CD1c-positive myeloid dendritic cell (primary cell): Measurements from ENCODE around the gene GATA1.

Experiments used
- DNase-seq: peaks from one replicate; pipeline ENCODE4 v3.0.0-alpha.2; 2016; ENCODE audit errors: extremely low spot score

The GATA1 gene

DNA sequence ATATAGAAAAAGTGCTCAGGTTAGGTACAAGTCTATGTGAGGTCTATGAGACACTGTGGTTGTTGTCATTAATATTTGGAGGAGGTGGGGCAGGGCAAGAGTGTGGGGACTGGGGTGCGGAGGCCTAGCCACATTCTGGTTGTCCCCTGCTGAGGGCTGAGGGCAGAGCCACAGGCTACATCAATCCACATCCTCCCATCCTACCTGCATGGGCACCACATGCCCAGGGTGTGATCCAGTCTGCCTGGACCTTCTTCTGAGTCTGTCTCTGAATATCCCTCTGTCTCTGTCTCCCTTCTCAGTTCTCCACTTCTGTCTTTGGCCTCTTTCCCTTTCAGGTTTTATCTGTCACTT, 1.2 kb upstream of the GATA1 start:
- no peak for DNase-seq

DNA sequence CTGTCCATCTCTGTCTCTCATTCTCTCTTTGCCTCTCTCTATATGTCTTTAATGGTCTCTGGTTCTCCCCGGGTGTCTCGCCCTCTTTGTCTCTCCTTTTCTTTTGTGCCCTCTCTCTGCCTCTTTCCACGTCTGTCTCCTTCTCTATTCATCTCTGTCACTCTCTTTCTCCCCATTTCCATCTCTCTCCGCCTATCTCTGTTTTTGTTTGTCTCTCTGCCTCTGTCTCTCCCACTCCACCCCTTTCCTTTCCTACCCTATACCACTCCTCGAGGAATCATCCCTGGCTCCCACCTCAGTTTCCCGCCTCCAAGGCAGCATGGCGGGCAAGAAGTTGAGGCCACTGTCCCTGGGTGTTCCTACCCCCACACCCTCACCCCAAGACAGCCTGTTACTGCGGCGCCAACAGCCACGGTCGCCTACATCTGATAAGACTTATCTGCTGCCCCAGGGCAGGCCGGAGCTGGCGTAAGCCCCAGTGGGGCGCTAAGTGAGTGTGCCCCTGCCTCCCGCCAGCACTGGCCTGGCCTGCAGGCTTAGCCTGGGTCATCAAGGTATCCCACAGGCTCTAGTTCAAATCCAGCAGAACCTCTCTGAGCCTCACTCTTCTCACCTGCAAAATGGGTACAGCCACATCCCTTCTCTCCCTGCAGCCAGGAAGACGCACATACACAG, 713 bp upstream of the GATA1 start:
- DNase-seq = no peak

DNA sequence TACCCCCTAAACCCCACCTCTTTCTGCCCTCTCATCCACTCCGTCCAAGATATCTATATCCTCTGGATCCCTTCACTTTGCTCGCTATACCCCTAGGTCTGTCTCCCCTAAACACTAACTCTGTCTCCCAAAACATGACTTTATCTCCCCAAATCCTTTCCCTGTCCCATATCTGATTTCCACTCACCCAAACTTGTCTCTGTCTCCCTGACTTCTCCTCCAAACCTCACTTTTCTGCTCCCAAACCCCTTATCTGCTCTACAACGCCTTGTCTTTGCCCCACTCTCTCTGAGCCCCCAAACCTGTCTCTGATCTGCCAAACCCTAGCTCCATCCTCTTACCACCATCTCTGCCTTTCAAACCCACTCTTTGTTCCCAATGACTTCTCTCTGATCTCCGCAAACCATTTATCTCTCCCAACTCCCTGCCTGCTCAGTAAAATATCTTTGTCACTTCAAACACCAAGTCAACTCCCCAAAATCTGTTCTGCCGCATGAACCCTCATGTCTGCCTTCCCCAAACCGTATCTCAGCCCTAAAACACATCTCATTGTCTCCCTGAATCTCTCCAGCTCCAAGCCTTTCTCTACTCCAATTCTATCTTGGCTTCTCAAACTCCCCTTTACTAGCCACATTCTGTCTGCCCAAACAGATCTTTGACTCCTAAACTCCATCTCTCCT, 575 bp downstream of the GATA1 start:
- DNase-seq = no peak

DNA sequence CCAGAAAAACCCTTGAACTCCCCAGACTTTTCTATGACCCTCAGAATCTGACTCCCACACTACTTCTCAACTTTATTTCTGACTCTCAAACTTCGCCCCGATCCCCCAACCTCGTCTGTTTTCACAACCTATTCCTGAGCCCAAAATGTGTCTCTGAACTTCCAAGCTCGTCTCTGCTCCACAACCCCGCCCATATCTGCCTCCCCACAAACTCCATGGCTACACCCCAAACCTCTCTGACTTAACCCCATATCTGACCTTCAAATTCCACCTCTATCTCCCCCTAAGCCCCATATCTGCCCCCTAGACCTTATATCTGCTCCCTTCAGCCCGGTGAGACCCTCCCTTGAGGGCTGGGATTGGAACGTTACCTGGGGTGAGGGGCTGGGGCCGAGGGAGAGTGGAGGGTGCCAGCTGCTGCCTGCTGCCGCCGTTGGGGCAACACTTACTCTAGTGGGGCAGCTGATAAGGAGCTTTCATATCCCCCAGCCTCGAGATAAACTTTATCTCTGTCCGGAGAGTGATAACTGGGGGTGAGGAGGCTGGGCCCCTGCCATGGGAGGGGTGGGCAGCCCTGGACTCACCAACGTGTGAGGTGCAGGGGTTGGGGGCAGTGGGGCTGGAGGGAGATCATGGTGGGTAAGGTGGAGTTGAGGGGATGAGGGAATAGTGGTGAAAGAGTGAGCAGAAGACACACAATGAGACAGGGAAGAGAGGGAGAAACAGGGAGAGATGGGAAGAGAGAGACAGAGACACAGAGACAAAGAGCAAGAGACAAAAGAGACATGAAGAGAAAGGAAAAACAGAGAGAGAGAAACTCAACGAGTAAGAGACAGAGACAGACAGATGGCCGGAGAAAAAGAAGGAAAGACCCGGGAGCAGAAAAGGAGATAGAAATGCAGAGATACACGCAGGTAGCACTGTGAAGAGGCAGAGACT, 1.4 kb downstream of the GATA1 start:
- no peak for DNase-seq

DNA sequence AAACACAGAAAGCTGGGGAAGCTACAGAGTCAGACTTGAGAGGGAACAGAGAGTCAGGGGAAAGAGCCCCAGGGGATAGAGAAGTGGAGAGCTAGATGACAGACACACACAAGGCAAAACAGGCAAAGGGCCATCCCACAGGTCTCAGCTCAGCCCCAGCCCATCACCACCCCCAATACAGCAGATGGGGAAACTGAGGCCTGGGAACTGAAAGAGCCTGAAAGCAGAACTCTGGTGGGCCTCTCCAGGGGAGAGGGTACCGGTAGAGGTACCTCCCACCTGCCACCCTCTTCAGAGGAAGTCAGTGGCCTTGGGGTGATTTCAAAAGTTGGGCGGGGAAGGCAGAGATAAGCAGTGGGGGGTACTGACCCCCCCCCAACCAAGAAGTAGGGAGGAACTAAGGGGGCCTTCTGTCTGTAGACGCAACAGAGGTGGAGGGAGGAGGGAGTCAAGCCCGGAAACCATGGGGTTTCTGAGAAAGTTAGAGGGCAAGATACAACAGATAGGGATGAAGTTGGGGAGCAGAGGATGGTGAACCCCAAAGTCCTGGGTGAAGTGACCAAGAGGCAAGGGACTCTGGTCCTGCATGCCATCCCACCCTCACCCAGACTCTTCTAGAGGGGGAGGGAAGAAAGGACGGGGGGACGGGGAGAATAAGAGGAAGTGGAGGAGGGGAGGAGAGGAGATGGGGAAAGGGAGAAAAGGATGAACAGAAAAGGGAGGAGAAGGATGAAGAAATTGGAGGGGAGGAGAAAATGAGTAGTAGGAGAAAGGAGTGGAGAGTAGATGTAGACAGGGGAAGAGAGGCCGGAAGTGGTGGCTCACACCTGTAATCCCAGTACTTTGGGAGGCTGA, 3.2 kb downstream of the GATA1 start:
- DNase-seq = no peak

DNA sequence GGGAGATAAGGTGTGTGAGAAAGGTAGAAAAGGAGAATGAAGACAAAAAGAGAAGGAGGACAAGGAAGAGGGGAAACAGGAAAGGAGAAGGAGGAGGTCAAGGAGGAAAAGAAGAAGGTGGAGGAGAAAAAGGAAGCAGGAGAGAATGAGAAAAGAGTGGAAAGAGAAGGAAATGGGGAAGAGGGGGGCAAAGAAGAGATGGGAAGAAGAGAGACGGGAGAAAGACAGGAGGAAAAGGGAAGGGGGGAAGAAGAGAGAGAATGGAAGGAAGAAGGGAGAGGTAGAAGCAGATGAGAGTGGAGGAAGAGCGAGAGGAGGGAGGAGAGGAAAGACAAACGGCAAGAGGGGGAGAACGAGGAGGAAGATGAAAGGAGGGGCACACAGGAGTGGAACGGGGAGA, 4.1 kb downstream of the GATA1 start:
- no peak for DNase-seq

DNA sequence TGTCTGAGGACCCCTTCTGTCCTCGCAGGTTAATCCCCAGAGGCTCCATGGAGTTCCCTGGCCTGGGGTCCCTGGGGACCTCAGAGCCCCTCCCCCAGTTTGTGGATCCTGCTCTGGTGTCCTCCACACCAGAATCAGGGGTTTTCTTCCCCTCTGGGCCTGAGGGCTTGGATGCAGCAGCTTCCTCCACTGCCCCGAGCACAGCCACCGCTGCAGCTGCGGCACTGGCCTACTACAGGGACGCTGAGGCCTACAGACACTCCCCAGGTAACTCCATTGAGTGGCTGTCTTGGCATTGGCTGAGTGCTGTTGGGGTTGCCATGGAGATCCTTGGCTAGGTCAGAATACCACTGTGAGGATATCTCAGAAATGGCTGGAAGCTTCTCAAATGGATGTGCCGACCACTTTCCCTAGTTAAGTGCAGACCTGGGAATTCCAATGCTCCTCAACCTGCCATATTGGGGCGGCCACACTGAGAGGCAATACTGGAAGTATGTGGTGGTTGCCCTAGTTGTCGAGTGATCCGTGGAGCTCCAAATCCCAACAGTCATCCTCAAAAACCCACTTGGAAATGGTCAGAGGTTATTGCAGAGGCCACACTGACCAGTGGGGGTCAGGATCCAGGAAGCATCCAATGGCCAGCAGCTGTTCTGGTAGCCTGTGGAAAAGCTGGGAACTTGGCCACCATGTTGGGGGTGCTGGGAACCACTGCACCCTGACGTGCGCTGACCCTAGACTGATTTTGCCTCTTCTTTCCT, 4.9 kb downstream of the GATA1 start:
- DNase-seq = no peak

DNA sequence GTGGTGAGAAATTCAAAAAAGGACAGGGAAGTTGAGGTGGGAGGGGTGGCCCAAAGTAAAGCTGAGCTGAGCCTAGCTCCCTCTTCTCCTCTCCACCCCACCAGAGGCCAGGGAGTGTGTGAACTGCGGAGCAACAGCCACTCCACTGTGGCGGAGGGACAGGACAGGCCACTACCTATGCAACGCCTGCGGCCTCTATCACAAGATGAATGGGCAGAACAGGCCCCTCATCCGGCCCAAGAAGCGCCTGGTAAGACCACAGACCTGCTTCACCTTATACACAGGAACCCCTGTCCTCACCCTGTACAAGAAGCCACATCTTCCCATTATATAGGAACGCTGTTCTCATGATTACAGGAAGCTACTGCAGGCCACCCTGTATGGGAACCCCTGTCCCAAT, 5.8 kb downstream of the GATA1 start:
- DNase-seq = no peak

DNA sequence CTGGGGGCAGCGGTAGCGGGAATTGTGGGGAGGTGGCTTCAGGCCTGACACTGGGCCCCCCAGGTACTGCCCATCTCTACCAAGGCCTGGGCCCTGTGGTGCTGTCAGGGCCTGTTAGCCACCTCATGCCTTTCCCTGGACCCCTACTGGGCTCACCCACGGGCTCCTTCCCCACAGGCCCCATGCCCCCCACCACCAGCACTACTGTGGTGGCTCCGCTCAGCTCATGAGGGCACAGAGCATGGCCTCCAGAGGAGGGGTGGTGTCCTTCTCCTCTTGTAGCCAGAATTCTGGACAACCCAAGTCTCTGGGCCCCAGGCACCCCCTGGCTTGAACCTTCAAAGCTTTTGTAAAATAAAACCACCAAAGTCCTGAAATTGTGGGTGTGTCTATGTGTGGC, 7.5 kb downstream of the GATA1 start:
- DNase-seq = no peak

DNA sequence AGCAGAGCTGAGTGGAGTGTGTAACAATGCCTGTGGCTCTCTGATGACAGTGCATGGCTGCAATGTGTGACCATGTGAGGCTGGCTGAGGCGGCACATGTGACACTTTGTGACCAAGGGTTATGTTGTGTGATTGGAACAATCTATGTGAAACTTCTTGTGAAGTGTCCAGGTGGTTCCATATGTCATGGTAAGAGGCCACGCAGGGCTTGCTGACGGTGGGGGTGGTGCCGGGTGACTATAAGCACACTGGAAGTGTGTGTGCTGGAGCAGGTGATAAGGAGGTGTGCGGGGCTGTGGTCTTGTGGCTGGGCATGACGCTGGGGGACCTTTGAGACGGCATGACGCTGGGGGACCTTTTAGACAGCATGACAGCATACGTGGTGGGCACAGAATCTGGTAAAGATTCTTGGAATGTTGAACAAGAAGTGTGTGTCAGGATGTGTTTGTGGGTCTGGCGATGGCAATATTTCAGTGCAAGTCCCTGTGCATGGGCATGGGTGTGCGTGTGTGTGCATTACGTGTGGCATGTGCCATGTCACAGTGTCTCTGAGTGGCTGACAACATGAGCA, 8.0 kb downstream of the GATA1 start:
- DNase-seq = no peak

DNA sequence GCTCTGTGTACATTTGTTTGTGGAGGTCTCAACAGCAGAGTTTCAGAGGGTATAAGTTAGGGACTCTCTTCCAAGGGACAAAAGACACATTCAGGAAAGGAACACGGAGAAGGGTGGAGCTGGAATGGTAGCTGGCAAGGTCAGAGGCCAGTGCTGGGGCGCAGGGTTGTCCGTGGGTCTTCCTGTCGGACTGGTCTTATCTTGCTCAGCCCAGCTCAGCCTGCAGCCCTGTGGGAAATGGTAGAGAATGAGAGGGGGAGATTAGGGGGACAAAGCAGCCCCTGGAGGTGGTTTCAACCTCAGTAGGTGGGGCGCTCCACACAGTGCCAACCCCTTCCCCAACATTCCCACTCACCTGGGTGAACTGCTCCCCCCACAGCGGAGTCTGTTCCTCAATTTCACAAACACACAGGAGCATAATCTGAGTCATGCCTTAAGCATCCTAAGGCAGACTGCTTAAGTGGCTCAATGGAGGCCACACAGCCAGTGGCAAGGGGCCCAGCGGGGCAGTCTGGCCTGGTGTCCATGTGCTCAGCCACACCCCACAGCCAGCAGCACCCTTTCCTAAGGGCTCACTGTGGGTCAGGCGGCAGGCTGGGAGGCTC, 8.6 kb downstream of the GATA1 start:
- no peak for DNase-seq

DNA sequence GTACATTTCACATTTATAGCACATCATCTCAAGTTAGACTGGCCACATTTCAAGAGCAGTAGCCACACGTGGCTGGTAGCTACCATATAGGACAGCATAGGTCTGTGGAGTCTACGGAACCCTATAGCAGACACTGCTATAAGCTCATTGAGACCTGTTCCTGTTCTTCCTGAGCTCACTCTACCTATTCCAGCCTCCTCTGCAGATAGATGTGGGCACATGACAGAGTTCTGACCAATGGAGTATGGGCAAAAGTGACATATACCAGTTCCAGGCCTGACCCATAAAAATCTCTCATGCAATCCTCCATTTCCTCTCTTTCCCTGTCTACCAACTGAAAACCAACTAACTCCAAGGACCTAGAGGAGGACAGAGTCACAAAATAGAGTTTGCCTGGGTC, 11.9 kb downstream of the GATA1 start:
- DNase-seq = no peak

DNA sequence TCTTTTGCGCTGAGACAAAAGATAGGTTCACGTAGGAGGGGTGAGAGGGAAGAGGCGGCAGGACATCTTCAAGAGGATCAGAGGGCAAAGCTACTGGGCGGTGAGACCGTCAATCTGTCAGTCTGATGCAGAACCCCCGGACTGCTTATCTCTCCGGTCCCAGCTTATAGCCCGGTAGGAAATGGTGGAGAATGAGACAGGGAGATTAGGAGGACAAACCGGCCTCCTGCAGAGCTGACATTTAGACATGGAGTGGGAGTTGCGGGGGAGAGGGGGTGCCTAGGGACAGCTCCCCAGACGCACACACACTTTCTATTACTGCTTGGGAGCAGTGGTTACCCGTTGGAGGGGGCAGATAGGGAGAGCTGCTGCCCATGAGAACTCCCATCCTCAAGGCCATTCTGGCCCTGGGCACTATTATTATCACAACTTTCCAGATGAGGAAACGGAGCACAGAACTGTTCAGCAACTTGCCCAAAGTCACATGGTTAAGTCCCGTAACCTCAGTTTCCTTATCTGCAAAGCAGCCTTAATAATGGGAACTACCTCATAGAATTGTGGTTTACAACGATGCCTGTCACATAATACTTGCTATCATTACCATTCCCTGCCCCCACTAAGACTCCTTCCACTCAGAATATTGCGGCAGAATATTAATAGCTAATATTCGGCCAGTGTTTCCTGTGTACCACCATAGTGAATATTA, 14.3 kb downstream of the GATA1 start:
- DNase-seq = peak; percentile 47

DNA sequence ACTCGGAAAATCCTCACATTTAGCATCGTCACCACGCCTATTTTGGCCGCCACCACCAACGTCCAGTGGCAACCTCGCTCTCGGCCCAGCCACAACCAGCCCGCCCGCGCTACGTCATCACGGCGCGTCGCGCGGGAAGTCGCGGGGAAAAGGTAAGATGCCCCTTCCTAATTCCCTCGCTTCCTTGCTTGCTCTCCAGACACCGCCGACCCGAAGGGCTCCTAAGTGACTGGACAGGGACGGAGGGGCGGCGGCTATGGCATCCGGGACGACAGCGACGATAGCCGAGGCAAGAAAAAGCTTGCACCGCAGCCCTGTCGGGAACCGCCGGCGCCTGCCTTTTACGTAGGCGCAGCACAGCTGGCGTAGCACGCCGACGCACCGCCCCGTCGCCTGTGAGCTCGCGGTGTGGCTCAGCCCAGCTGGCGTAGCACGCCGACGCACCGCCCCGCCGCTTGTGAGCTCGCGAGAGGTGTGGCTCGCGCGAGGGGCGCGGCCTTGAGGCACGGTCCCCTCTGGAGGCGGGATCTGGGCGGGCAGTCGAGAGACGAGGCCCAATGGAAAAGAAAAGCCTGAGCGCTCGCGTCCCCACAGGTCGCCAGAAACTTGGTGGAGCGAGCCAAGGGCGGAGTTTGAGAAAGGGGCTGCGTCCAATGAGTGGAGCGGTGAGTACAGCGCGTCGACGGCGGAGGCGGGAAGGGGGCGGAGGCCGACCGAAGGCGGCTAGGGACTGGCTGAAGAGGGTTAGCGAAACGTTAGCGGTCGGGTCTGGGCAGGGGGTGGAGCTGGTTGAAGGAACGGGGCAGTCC, 15.1 kb downstream of the GATA1 start, which contains the start of gene HDAC6:
Gene HDAC6 (plus strand): TSS at position 788 of the 809 bp plus-strand sequence. CDS start 626 bp downstream, outside the sequence.
- peak; percentile 97 for DNase-seq

DNA sequence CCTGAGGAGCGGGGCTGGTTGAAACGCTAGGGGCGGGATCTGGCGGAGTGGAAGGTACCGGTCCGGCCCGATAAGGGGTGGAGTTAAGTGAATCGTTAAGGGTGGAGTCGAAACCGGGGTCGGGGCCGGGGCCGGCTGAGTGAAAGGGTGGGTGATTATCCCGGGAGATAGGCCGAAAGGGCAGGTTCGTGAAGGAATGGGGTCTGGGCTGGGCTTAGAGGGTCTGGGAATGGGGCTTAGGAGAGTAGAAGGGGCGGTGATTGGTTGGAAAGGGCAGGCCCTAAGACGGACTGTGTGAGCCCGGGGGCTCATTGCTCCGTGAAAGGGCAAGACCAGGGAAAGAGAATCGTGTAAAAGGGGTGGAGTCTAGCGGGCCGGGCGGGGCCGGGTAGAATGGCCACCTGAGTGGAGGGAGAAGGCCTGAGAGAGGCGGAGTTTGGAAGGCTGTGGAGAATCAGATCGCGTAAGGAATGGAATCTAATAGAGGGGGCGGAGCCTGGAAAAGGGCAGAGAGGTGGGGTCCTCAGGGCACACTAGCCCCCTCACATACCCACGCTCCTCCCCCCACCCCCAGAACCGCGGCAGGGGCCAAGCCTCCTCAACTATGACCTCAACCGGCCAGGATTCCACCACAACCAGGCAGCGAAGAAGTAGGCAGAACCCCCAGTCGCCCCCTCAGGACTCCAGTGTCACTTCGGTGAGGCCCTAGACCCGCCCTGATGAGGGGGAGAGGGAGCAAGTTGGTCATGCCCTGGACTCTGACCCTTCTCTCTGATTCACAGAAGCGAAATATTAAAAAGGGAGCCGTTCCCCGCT, 15.9 kb downstream of the GATA1 start:
- DNase-seq = peak; percentile 67

DNA sequence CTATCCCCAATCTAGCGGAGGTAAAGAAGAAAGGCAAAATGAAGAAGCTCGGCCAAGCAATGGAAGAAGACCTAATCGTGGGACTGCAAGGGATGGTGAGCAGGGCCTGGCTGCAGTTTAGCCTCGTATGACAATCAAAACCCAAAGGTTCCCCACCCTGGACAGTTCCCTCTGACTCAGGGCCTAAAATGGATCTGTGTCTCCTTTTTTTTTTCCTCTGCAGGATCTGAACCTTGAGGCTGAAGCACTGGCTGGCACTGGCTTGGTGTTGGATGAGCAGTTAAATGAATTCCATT, 16.5 kb downstream of the GATA1 start:
- DNase-seq = peak; percentile 7

DNA sequence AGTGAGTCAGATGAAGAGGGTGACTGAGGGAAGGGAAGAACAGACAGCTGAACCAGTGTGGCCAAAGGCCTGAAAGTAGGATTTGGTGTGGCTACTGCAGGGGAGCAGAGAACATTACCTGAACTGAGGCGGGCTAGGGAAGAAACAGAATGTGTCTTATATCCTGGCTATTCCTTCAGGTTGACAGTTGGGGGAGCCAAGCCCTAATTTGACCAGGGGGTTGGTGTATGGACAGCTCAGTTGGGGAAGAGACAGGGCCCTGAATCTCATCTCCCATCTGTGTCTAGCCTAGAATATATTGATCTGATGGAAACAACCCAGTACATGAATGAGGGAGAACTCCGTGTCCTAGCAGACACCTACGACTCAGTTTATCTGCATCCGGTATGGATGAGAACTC, 19.7 kb downstream of the GATA1 start:
- DNase-seq = peak; percentile 7

DNA sequence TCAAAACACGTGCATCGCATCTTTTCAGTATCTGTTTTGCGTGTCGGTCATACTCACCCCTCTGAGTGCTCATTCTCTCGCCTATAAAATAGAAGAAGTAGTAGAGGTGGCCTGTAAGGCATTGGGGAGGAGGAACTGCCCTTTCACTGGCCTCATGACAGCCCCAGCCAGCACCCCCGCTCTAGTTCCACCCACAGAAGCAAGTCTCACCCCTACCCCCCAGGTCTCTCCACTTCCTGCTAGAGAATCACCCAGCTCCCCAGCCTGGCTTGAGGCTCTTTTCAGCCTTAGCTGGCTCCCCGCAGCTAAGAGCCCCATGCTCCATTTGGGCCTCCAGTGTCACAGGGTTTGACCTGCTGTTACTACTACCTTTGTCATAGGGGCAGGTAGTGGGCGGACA, 27.3 kb downstream of the GATA1 start:
- DNase-seq = peak; percentile 65
